MM.1S (cell line): Measurements from ENCODE around the gene OR2B6.

Experiments
- DNase-seq: peaks from one replicate; pipeline ENCODE4 v3.0.0-alpha.2; 2015
- H2AFZ ChIP-seq: fragments of 300-600 bp; sonication (generic); 2 replicates; pipeline ENCODE4 v1.6.0; 2016; ENCODE audit warnings: antibody characterized with exemption, low read length
- H3F3A ChIP-seq: fragments of 300-600 bp; sonication (generic); 2 replicates; pipeline ENCODE4 v1.6.1; 2016; ENCODE audit warnings: mild to moderate bottlenecking, antibody characterized with exemption, low read length, moderate library complexity, mixed read lengths; ENCODE audit not compliant: insufficient read depth
- H3K27ac ChIP-seq: fragments of 300-600 bp; sonication (generic); 2 replicates; pipeline ENCODE4 v1.5.1; 2016; ENCODE audit warnings: mild to moderate bottlenecking, low read length
- H3K27me3 ChIP-seq: fragments of 300-600 bp; sonication (generic); replicated peaks from 2 replicates; pipeline ENCODE4 v1.6.0; 2016; ENCODE audit warnings: low read length; ENCODE audit not compliant: insufficient read depth
- H3K36me3 ChIP-seq: fragments of 300-600 bp; sonication (generic); replicated peaks from 2 replicates; pipeline ENCODE4 v1.6.1; 2016; ENCODE audit warnings: mild to moderate bottlenecking, low read length, mixed read lengths; ENCODE audit not compliant: insufficient read depth
- H3K4me1 ChIP-seq: fragments of 300-600 bp; sonication (generic); 2 replicates; pipeline ENCODE4 v1.6.1; 2016; ENCODE audit warnings: low read length, mixed read lengths
- H3K4me2 ChIP-seq: fragments of 300-600 bp; sonication (generic); 2 replicates; pipeline ENCODE4 v1.6.0; 2016; ENCODE audit warnings: low read depth, low read length
- H3K4me3 ChIP-seq: fragments of 300-600 bp; sonication (generic); 2 replicates; pipeline ENCODE4 v1.5.1; 2016; ENCODE audit warnings: low read length, mixed read lengths
- H3K79me2 ChIP-seq: fragments of 300-600 bp; sonication (generic); 2 replicates; pipeline ENCODE4 v1.6.1; 2016; ENCODE audit warnings: mixed run types, low read length, mixed read lengths
- H3K9ac ChIP-seq: fragments of 300-600 bp; sonication (generic); 2 replicates; pipeline ENCODE4 v1.6.1; 2016; ENCODE audit warnings: low read length, mixed read lengths
- H3K9me2 ChIP-seq: fragments of 300-600 bp; sonication (generic); replicated peaks from 2 replicates; pipeline ENCODE4 v1.6.1; 2016; ENCODE audit warnings: mild to moderate bottlenecking, low read length, mixed read lengths; ENCODE audit not compliant: insufficient read depth
- H3K9me3 ChIP-seq: fragments of 300-600 bp; sonication (generic); replicated peaks from 2 replicates; pipeline ENCODE4 v1.6.1; 2016; ENCODE audit warnings: mild to moderate bottlenecking, low read length, mixed read lengths; ENCODE audit not compliant: insufficient read depth
- H4K20me1 ChIP-seq: fragments of 300-600 bp; sonication (generic); 2 replicates; pipeline ENCODE4 v1.6.1; 2016; ENCODE audit warnings: mild to moderate bottlenecking, low read length, moderate library complexity, mixed read lengths; ENCODE audit not compliant: insufficient read depth
- EZH2 ChIP-seq: fragments of 300-600 bp; sonication (generic); optimal IDR thresholded peaks from 2 replicates; pipeline ENCODE3; 2017; ENCODE audit warnings: low read depth, mild to moderate bottlenecking, antibody characterized with exemption, low read length, mixed read lengths
- EZH2phosphoT487 ChIP-seq: fragments of 300-600 bp; sonication (generic); IDR thresholded peaks from 2 replicates; pipeline ENCODE4 v1.6.1; 2018; ENCODE audit warnings: antibody characterized with exemption, low read length
- TF ChIP-seq, protein P1 (sequence below): fragments of 300-600 bp; sonication (generic); IDR thresholded peaks from 2 replicates; pipeline ENCODE4 v1.5.1; 2016; ENCODE audit warnings: antibody characterized with exemption, low read length, mixed read lengths

OR2B6 gene

GRCh38 chr6:28003661-28004060 lies 46.6 kb downstream of the OR2B6 start:
- H3K4me2 ChIP-seq: no peak overlapping the region
- DNase-seq: no peak
- no peaks in the 10 kb centered on the region for H3K9me2 ChIP-seq
- no peaks in the 10 kb centered on the region for H3K79me2 ChIP-seq
- H3K4me1 ChIP-seq: no peaks in the 10 kb centered on the region
- no peaks in the 10 kb centered on the region for H3K9me3 ChIP-seq
- no peaks in the 10 kb centered on the region for H4K20me1 ChIP-seq
- no peaks in the 10 kb centered on the region for H3F3A ChIP-seq
- H3K27me3 ChIP-seq: no peaks in the 10 kb centered on the region
- H2AFZ ChIP-seq: no peak overlapping the region
- TF ChIP-seq, protein P1, sequence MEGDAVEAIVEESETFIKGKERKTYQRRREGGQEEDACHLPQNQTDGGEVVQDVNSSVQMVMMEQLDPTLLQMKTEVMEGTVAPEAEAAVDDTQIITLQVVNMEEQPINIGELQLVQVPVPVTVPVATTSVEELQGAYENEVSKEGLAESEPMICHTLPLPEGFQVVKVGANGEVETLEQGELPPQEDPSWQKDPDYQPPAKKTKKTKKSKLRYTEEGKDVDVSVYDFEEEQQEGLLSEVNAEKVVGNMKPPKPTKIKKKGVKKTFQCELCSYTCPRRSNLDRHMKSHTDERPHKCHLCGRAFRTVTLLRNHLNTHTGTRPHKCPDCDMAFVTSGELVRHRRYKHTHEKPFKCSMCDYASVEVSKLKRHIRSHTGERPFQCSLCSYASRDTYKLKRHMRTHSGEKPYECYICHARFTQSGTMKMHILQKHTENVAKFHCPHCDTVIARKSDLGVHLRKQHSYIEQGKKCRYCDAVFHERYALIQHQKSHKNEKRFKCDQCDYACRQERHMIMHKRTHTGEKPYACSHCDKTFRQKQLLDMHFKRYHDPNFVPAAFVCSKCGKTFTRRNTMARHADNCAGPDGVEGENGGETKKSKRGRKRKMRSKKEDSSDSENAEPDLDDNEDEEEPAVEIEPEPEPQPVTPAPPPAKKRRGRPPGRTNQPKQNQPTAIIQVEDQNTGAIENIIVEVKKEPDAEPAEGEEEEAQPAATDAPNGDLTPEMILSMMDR: no peak
- TF ChIP-seq EZH2 (no peak), EZH2phosphoT487 (no peak)
- no peak overlapping the region for H3K27ac ChIP-seq
- no peaks in the 10 kb centered on the region for H3K36me3 ChIP-seq
- no peak overlapping the region for H3K9ac ChIP-seq
- no peak overlapping the region for H3K4me3 ChIP-seq

DNA sequence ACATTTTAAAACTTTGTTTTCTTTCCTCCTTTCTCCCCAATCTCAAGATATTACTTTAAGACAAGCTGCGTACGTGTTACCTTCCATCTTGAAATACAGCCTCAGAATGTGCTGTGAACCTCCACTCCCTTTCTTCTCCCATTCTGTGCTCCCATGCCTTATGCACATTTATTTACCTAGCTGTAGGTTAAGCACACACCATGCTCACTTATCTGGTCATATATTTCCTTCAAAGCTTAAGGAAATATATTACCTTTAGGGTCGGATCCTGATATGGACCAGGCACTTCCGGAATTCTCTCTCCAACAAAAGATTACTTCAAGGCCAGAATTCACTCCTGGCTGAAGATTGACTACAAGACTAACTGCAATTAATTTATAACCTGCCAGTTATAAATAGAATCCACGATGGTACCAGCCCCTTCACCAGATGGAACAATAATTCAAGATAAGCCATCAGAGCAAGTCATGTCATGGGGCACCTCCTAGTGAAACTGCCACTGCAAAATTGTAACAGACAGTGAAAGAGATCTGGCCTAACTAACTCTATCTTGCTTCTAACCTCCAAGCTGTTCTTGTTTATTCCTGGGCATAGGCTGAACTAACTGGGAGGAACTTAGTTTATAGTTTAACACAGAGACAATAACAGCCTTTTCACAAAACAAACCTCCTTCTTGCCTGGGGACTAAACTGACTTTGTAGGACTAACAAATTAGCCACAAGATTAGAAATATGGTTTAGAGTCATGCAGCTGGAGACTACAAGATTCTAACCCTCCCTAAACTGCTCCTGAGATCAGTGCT lies 47.5 kb downstream of the OR2B6 start:
- DNase-seq: no peak
- no peak overlapping the region for H3K9ac ChIP-seq
- no peak overlapping the region for H3K4me3 ChIP-seq
- H3K79me2 ChIP-seq: no peaks in the 10 kb centered on the region
- H3K36me3 ChIP-seq: no peaks in the 10 kb centered on the region
- no peaks in the 10 kb centered on the region for H3K27me3 ChIP-seq
- no peaks in the 10 kb centered on the region for H4K20me1 ChIP-seq
- no peak overlapping the region for H3K4me2 ChIP-seq
- H3K9me3 ChIP-seq: no peaks in the 10 kb centered on the region
- H3F3A ChIP-seq: no peaks in the 10 kb centered on the region
- no peak overlapping the region for H2AFZ ChIP-seq
- no peaks in the 10 kb centered on the region for H3K9me2 ChIP-seq
- no peaks in the 10 kb centered on the region for H3K4me1 ChIP-seq
- H3K27ac ChIP-seq: no peak overlapping the region
- TF ChIP-seq EZH2 (no peak), EZH2phosphoT487 (no peak)
- TF ChIP-seq, protein P1: no peak

DNA sequence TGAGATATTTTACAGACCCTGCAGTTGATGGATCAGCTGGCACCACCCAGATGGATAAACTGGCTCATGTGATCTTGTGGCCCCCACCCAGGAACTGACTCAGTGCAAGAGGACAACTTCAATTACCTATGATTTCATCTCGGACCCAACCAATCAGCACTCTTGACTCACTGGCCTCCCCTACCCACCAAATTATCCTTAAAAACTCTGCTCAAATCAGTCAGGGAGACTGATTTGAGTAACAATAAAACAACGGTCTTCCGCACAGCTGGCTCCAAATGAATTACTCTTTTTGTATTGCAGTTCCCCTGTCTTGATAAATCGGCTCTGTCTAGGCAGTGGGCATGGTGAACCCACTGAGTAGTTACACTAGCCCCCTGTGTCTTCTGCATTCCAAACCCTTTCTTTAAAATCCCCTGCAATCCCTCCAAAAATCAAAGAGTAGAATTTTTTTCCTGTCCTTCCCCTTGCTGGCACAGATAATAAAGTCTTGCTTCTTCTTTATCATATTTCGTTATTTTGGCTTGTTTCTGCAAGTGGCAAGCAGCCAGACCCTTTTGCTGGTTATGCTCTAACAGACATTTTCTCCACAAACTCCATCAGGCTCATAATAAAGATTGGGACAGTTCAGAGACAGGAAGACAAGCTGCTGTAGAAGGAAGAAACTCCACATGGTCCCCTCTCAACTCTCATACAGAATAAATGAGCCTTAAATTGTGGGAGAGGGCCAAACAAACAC lies 48.3 kb downstream of the OR2B6 start:
- Histone ChIP-seq H3K4me3 (no peak overlapping the region), H4K20me1 (no peaks in the 10 kb centered on the region), H3K9ac (no peak overlapping the region), H3K27me3 (no peaks in the 10 kb centered on the region), H3F3A (no peaks in the 10 kb centered on the region), H3K79me2 (no peaks in the 10 kb centered on the region), H3K4me2 (no peak overlapping the region), H3K36me3 (no peaks in the 10 kb centered on the region), H3K27ac (no peak overlapping the region), H3K9me2 (no peaks in the 10 kb centered on the region), H3K4me1 (no peaks in the 10 kb centered on the region), H3K9me3 (no peaks in the 10 kb centered on the region), H2AFZ (no peak overlapping the region)
- TF ChIP-seq EZH2 (no peak), EZH2phosphoT487 (no peak)
- TF ChIP-seq, protein P1: no peak
- DNase-seq: no peak
